ENCODE measurements around the gene KCNIP1.

KCNIP1 gene

GRCh38 chr5:170720179-170720578 is 216.4 kb downstream of the KCNIP1 start:
- Histone ChIP-seq H3K36me3 (replicated peaks) (no peaks in the 10 kb centered on the region), H3K4me3 (ENCODE audit: low read depth, low read length) (no peak overlapping the region), H3K27ac (no peak overlapping the region), H3K27me3 (replicated peaks) (peaks cover 2% of the 10 kb centered on the region)
- DNase-seq, result no peak
- no peak for TF ChIP-seq CTCF (IDR thresholded peaks at IDR 0.05; ENCODE audit: low read depth, low read length, missing control alignments)
- in situ Hi-C loops (cut with HindIII; ENCODE audit: low pct_ligation_motif_present, low sequenced_read_pairs), result no loop called here

GRCh38 chr5:170720984-170721383 is 217.2 kb downstream of the KCNIP1 start:
- DNase-seq, result no peak
- H3K36me3 ChIP-seq (replicated peaks), result no peaks in the 10 kb centered on the region
- no peaks in the 10 kb centered on the region for H3K27me3 ChIP-seq (replicated peaks)
- H3K27ac ChIP-seq, result no peak overlapping the region
- no peak overlapping the region for H3K4me3 ChIP-seq (ENCODE audit: low read depth, low read length)
- in situ Hi-C loops (cut with HindIII; ENCODE audit: low pct_ligation_motif_present, low sequenced_read_pairs), result no loop called here
- TF ChIP-seq CTCF (IDR thresholded peaks at IDR 0.05; ENCODE audit: low read depth, low read length, missing control alignments), result no peak

- Histone ChIP-seq H3K27ac (no peak overlapping the region), H3K27me3 (replicated peaks) (no peaks in the 10 kb centered on the region), H3K36me3 (replicated peaks) (no peaks in the 10 kb centered on the region), H3K4me3 (ENCODE audit: low read depth, low read length) (no peak overlapping the region)
- no peak for DNase-seq
- in situ Hi-C loops (cut with HindIII; ENCODE audit: low pct_ligation_motif_present, low sequenced_read_pairs), result no loop called here
- no peak for TF ChIP-seq CTCF (IDR thresholded peaks at IDR 0.05; ENCODE audit: low read depth, low read length, missing control alignments)
These were observed 217.9 kb downstream of the KCNIP1 start for GRCh38 chr5:170721681-170722080.

- Histone ChIP-seq H3K36me3 (replicated peaks) (no peaks in the 10 kb centered on the region), H3K4me3 (ENCODE audit: low read depth, low read length) (no peak overlapping the region), H3K27ac (no peak overlapping the region), H3K27me3 (replicated peaks) (no peaks in the 10 kb centered on the region)
- no peak for TF ChIP-seq CTCF (IDR thresholded peaks at IDR 0.05; ENCODE audit: low read depth, low read length, missing control alignments)
- in situ Hi-C loops (cut with HindIII; ENCODE audit: low pct_ligation_motif_present, low sequenced_read_pairs), result no loop called here
- DNase-seq, result no peak
These were observed 218.5 kb downstream of the KCNIP1 start for GRCh38 chr5:170722316-170722715.

- no peaks in the 10 kb centered on the region for H3K36me3 ChIP-seq (replicated peaks)
- no peak for TF ChIP-seq CTCF (IDR thresholded peaks at IDR 0.05; ENCODE audit: low read depth, low read length, missing control alignments)
- in situ Hi-C loops (cut with HindIII; ENCODE audit: low pct_ligation_motif_present, low sequenced_read_pairs), result no loop called here
- no peaks in the 10 kb centered on the region for H3K27me3 ChIP-seq (replicated peaks)
- DNase-seq, result no peak
- no peak overlapping the region for H3K27ac ChIP-seq
- no peak overlapping the region for H3K4me3 ChIP-seq (ENCODE audit: low read depth, low read length)
These were observed 227.2 kb downstream of the KCNIP1 start for GRCh38 chr5:170731052-170731451.

- in situ Hi-C loops (cut with HindIII; ENCODE audit: low pct_ligation_motif_present, low sequenced_read_pairs), result no loop called here
- H3K4me3 ChIP-seq (ENCODE audit: low read depth, low read length), result no peak overlapping the region
- TF ChIP-seq CTCF (IDR thresholded peaks at IDR 0.05; ENCODE audit: low read depth, low read length, missing control alignments), result no peak
These were observed 228.9 kb downstream of the KCNIP1 start for GRCh38 chr5:170732685-170733084.

More at GRCh38 chr5:170732685-170733084, 228.9 kb downstream of the KCNIP1 start:
- no peak for DNase-seq
- H3K27me3 ChIP-seq (replicated peaks), result no peaks in the 10 kb centered on the region
- no peak overlapping the region for H3K27ac ChIP-seq
- no peaks in the 10 kb centered on the region for H3K36me3 ChIP-seq (replicated peaks)

Measured in brain microvascular endothelial cell (primary cell).